Stimulated activated CD8-positive, alpha-beta memory T cell treated with anti-CD3 and anti-CD28 coated beads, Interleukin-15, amount 100 ng/mL, for 4 hours (primary cell): ENCODE measurements around the gene OR10AG1.

Experiments
- DNase-seq, 2 donors: peaks; one replicate each; pipeline ENCODE4 v3.0.0-alpha.2; 2020; ENCODE audit warnings: low read depth in 2 of 2

OR10AG1 gene, protein sequence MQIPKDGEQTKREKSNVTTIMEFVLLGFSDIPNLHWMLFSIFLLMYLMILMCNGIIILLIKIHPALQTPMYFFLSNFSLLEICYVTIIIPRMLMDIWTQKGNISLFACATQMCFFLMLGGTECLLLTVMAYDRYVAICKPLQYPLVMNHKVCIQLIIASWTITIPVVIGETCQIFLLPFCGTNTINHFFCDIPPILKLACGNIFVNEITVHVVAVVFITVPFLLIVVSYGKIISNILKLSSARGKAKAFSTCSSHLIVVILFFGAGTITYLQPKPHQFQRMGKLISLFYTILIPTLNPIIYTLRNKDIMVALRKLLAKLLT

DNA sequence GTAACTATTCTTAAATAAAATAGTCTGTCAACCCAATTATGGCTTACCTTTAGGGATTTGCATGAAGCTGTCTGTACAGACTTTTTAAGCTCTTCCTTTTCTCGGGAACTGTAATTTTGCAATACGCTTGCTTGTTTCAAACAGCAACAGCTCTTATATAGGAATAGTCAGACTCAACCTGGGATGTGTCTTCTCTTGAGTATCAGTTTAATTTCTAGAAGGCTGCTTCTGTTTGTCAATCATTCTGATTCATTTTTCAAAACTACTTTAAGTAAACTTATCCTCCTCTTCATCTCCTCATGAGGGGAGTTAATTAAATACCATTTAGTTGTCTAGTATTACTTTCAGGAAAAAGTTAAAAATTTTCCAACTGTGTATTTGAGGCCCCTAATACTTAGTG lies at the start of gene OR10AG1:
Gene OR10AG1 (minus strand): TSS at position 101 of the 400 bp plus-strand sequence. CDS start 38 bp downstream, at position 63.
- DNase-seq: no peak

- no peak for DNase-seq
Measured at GRCh38 chr11:56013805-56014204, 44.1 kb upstream of the OR10AG1 start.

GRCh38 chr11:56010716-56011115 lies 41.0 kb upstream of the OR10AG1 start:
- DNase-seq: no peak

- DNase-seq: no peak
Measured at GRCh38 chr11:55994525-55994924, 24.8 kb upstream of the OR10AG1 start, which contains the start of gene OR5F1. Gene OR5F1 (minus strand): TSS chr11:55994625. CDS start chr11:55994625, 0 bp downstream.

DNA sequence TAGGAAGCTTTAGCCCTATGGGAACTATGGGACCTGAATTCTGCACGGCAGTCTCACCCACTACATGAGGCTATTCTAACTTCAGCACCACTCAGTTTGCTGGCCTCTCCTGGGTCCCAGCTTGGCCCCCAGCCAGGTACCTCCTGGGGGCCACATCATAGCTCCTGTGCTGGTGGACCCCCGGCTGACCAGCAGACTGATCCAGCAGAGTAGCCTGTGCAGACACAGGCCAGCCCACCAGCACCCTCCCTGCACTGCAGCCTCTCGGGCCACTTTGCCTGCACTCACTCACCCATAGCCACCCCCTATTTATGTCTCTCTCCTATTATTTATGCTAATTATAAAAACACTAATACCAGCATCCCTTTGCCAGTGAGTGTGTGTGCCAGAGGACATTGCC lies 1.2 kb upstream of the OR10AG1 start:
- DNase-seq: no peak

GRCh38 chr11:55967914-55968313 lies 1.8 kb downstream of the OR10AG1 start:
- no peak for DNase-seq

- no peak for DNase-seq
Measured at GRCh38 chr11:55966391-55966790, 3.4 kb downstream of the OR10AG1 start.

DNA sequence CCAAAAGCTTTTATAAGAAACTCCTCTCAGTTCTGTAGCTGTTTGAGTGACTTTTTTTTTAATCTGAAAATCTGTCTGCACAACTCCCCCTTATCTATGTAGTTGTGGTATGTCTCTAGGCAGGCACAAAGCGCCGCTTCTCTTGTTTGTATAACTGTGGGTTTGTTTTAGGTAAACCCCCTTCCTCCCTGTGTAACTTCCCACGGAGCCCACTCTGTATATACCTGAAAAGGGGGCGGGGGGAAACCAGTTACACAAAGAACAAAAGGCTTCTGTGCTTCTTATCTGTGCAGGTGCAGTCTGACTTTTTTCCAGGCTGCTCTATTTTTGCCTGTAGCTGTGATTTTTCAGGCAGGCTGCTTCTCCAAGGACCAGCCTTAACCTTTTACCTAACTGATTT lies 13.2 kb downstream of the OR10AG1 start:
- DNase-seq: no peak

DNA sequence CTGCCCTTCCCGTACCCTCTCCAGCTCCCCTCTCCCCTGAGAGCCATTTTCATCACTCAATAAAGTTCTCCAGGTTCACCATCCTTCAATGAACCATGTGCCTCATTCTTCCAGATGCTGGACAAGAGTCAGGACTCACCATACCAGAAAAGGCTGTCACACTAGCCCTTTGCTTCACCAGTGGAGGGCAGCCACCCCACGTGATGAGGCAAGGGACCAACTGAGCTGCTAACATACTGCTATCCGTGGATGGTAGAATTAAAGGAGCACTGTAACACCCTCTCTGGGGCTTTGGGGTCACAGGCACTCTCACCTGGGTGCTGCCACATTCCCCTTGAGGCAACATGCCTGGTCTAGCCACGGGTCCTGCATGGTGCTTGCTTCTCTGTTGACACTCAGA lies 20.4 kb downstream of the OR10AG1 start:
- DNase-seq: no peak

- no peak for DNase-seq
Measured at GRCh38 chr11:55942785-55943392, 26.9 kb downstream of the OR10AG1 start.

- DNase-seq: no peak
Measured at GRCh38 chr11:55936300-55936699, 33.4 kb downstream of the OR10AG1 start, which contains the start of gene OR5I1. Gene OR5I1 (minus strand): TSS chr11:55936400. CDS start chr11:55936400, 0 bp downstream.

- DNase-seq: no peak
Measured at GRCh38 chr11:55920537-55920936, 49.2 kb downstream of the OR10AG1 start.
